ENCODE results near the gene TNS3. TPM values are rescaled to one million over a fixed set of nuclear protein-coding genes. Genes with fewer than 3 reads are reported as not detected.

Gene TNS3
- total and polyA plus RNA-seq, 2 of the 13 experiments (the other 11 are each of a cell fraction or from before 2014, with no cell fraction given): 52.9 to 55.7 TPM

DNA sequence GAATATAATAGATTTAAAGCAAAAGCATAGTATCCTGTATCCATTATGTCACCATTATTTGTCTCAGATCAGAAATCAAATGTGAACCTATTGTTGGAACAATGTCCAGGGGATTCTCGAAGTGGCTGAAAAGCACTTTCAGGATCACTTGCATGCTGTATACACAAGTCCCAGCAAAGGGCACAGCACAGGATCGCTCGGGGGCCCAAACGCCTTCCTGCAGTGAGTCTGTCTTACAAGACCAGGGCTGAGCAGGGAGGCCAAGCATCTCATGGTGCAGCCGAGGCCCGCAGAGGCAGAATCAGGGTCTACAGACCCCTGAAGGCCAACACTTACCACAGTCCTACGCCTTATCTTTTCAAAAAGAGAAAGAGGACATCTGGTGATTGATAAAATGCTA, 92.3 kb downstream of the TNS3 start (continued):
- TF ChIP-seq, protein P1, sequence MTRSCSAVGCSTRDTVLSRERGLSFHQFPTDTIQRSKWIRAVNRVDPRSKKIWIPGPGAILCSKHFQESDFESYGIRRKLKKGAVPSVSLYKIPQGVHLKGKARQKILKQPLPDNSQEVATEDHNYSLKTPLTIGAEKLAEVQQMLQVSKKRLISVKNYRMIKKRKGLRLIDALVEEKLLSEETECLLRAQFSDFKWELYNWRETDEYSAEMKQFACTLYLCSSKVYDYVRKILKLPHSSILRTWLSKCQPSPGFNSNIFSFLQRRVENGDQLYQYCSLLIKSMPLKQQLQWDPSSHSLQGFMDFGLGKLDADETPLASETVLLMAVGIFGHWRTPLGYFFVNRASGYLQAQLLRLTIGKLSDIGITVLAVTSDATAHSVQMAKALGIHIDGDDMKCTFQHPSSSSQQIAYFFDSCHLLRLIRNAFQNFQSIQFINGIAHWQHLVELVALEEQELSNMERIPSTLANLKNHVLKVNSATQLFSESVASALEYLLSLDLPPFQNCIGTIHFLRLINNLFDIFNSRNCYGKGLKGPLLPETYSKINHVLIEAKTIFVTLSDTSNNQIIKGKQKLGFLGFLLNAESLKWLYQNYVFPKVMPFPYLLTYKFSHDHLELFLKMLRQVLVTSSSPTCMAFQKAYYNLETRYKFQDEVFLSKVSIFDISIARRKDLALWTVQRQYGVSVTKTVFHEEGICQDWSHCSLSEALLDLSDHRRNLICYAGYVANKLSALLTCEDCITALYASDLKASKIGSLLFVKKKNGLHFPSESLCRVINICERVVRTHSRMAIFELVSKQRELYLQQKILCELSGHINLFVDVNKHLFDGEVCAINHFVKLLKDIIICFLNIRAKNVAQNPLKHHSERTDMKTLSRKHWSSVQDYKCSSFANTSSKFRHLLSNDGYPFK (CRISPR knock-in tag; IDR thresholded peaks at IDR 0.05; ENCODE audit: borderline replicate concordance): no peak
- no peak for TF ChIP-seq ZFP36 (IDR thresholded peaks at IDR 0.05; ENCODE audit: borderline replicate concordance, low read depth, low read length, partially characterized antibody)

DNA sequence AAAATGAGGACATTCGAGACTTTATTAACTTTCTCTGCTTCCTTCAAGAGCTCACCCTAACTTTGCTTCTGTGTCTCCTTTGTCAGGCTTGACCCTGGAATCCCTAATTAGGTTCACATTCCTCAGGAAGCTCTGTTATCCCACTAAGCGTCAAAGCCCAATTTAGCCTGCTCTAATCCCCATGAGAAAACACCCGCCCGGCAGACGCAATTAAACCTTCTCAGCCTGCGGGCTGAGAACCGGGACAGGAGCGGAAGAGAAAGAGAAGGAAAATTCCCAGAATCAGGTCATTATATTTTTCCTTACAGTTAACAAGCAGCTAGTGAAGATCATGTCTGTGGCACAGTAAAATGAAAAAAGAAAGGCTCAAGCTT, 93.0 kb downstream of the TNS3 start:
- H3K4me1 ChIP-seq (ENCODE audit: insufficient read depth, low read length): peaks cover 47% of the 10 kb centered on the region

More for the DNA sequence above, 93.0 kb downstream of the TNS3 start:
- Histone ChIP-seq H3K4me2 (ENCODE audit: low read depth, low read length) (no peak overlapping the region), H2AFZ (ENCODE audit: low read length) (no peak overlapping the region), H3K4me3 (replicated peaks in 1 of 3; ENCODE audit: insufficient read depth in 1 of 3, low read depth in 2 of 3, low read length in 3 of 3) (no peak overlapping the region), H4K20me1 (ENCODE audit: insufficient read depth, low read length) (peaks cover 65% of the 10 kb centered on the region), H3K79me2 (ENCODE audit: insufficient read depth, low read length) (peaks cover 94% of the 10 kb centered on the region), H3K27me3 (ENCODE audit: control insufficient read depth in 1 of 2, insufficient read depth in 2 of 2, low read length in 2 of 2) (no peaks in the 10 kb centered on the region), H3K9ac (ENCODE audit: insufficient read depth, low read depth, low read length) (no peak overlapping the region), H3K9me3 (ENCODE audit: low read length) (no peaks in the 10 kb centered on the region), H3K36me3 (replicated peaks in 1 of 2; ENCODE audit: control insufficient read depth in 1 of 2, insufficient read depth in 2 of 2, low read length in 2 of 2) (peaks cover 19 to 53% of the 10 kb centered on the region in 2 experiments), H3K27ac (ENCODE audit: extremely low read length, insufficient read depth, low read length) (no peak overlapping the region)
- TF ChIP-seq NFE2 (CRISPR knock-in tag; IDR thresholded peaks at IDR 0.05): no peak
- ATAC-seq (no peak), FAIRE-seq (no peak), DNase-seq (ENCODE audit: low spot score) (no peak)
- ChIA-PET CTCF (ENCODE audit: low intra/inter-chr PET ratio, low total read pairs) (no interaction called here), POLR2A (no interaction called here)
- no TSS peak for BruUV-seq (replicated peaks)
- in situ Hi-C loops (cut with HindIII; ENCODE audit: extremely low pct_ligation_motif_present, low pct_unique_long_range_greater_than_20kb) (no loop called here), intact Hi-C loops (cut with micrococcal nuclease; ENCODE audit: unreplicated experiment) (no loop called here)
- 94% methylated on average over 8 of the region's 8 CpGs for WGBS (ENCODE audit: low lambda C conversion rate)

Measured in HepG2 (cell line).